CD14-positive monocyte (primary cell): ENCODE results near the gene CFLAR. TPM values are rescaled to one million over a fixed set of nuclear protein-coding genes. Genes with fewer than 3 reads are reported as not detected.

Source experiments
- DNase-seq, 3 donors: peaks; one replicate each; pipeline ENCODE4 v3.0.0-alpha.2; 2011 to 2022
- H2AFZ ChIP-seq: 2 replicates; pipeline ENCODE4 v1.6.0; 2012; ENCODE audit warnings: mild to moderate bottlenecking, low read depth, low read length, inconsistent platforms; ENCODE audit not compliant: insufficient read depth, poor library complexity, severe bottlenecking
- H3K27ac ChIP-seq, 2 donors: 1 replicate in 1 of 2; 2 replicates in 1 of 2; pipeline ENCODE4 v1.5.1; 2012 to 2013; ENCODE audit warnings: low read length in 2 of 2, control low read depth in 1 of 2, inconsistent platforms in 1 of 2, low read depth in 1 of 2, mild to moderate bottlenecking in 1 of 2
- H3K27me3 ChIP-seq, 2 donors: one replicate each; pipeline versions ENCODE4 v1.6.0 to v1.6.1; 2011 to 2013; ENCODE audit warnings: low read length in 2 of 2; ENCODE audit not compliant: control insufficient read depth in 2 of 2, insufficient read depth in 2 of 2
- H3K36me3 ChIP-seq, 2 donors: replicated peaks in 1 of 2; 1 replicate in 1 of 2; 2 replicates in 1 of 2; pipeline versions ENCODE4 v1.5.1 to v1.6.1; 2012 to 2013; ENCODE audit warnings: low read length in 2 of 2, control low read depth in 1 of 2, inconsistent platforms in 1 of 2, mild to moderate bottlenecking in 1 of 2; ENCODE audit not compliant: insufficient read depth in 2 of 2, control insufficient read depth in 1 of 2
- H3K4me1 ChIP-seq, 2 donors: 1 replicate in 1 of 2; 2 replicates in 1 of 2; pipeline versions ENCODE4 v1.5.1 to v1.6.1; 2012 to 2013; ENCODE audit warnings: low read length in 2 of 2, control low read depth in 1 of 2, inconsistent platforms in 1 of 2, mild to moderate bottlenecking in 1 of 2, moderate library complexity in 1 of 2; ENCODE audit not compliant: insufficient read depth in 2 of 2, control insufficient read depth in 1 of 2
- H3K4me2 ChIP-seq: replicated peaks from 2 replicates; pipeline ENCODE3; 2012; ENCODE audit warnings: low read length, moderate library complexity, mild to moderate bottlenecking; ENCODE audit not compliant: poor library complexity, severe bottlenecking; ENCODE audit errors: extremely low read depth
- H3K4me3 ChIP-seq, 3 experiments: fragments of 200-600 bp in 1 of 3; sonication (generic) in 1 of 3; replicated peaks in 1 of 3; 1 replicate in 2 of 3; 2 replicates in 1 of 3; pipeline ENCODE4 v1.5.1; 2011 to 2013; ENCODE audit warnings: low read length in 3 of 3, mild to moderate bottlenecking in 3 of 3, control low read depth in 2 of 3, low read depth in 2 of 3, inconsistent platforms in 1 of 3, moderate library complexity in 1 of 3
- H3K79me2 ChIP-seq: 2 replicates; pipeline ENCODE4 v1.6.0; 2012; ENCODE audit warnings: mild to moderate bottlenecking, control low read depth, inconsistent platforms, low read length, moderate library complexity; ENCODE audit not compliant: insufficient read depth
- H3K9ac ChIP-seq: 2 replicates; pipeline ENCODE4 v1.6.0; 2017; ENCODE audit warnings: low read length, mild to moderate bottlenecking; ENCODE audit not compliant: insufficient read depth, poor library complexity, severe bottlenecking
- H3K9me3 ChIP-seq, 2 donors: replicated peaks in 1 of 2; 1 replicate in 1 of 2; 2 replicates in 1 of 2; pipeline versions ENCODE4 v1.5.1 to v1.6.1; 2012 to 2013; ENCODE audit warnings: low read length in 2 of 2, control low read depth in 1 of 2; ENCODE audit not compliant: control insufficient read depth in 1 of 2, insufficient read depth in 1 of 2
- H4K20me1 ChIP-seq: 2 replicates; pipeline ENCODE4 v1.6.0; 2012; ENCODE audit warnings: mild to moderate bottlenecking, low read length, control low read depth, moderate library complexity; ENCODE audit not compliant: insufficient read depth
- H3K27ac Mint-ChIP-seq, 7 donors: one replicate each; pipeline ENCODE4 v1.8.0; 2020; ENCODE audit warnings: mild to moderate bottlenecking in 7 of 7, mixed read lengths in 7 of 7, moderate library complexity in 6 of 7, inconsistent platforms in 2 of 7
- H3K27me3 Mint-ChIP-seq, 3 donors: one replicate each; pipeline ENCODE4 v1.8.0; 2021 to 2022; ENCODE audit warnings: low read depth in 3 of 3, mild to moderate bottlenecking in 3 of 3, mixed read lengths in 3 of 3, moderate library complexity in 3 of 3, inconsistent platforms in 1 of 3
- H3K36me3 Mint-ChIP-seq, 2 donors: one replicate each; pipeline ENCODE4 v1.8.0; 2020; ENCODE audit warnings: mixed read lengths in 2 of 2, inconsistent platforms in 1 of 2, mild to moderate bottlenecking in 1 of 2
- H3K4me1 Mint-ChIP-seq: one replicate; pipeline ENCODE4 v1.8.0; 2020; ENCODE audit warnings: mild to moderate bottlenecking, mixed read lengths
- H3K4me3 Mint-ChIP-seq, 2 donors: one replicate each; pipeline ENCODE4 v1.8.0; 2020; ENCODE audit warnings: mild to moderate bottlenecking in 2 of 2, mixed read lengths in 2 of 2, moderate library complexity in 1 of 2
- H3K9me3 Mint-ChIP-seq, 7 donors: one replicate each; pipeline ENCODE4 v1.8.0; 2020 to 2022; ENCODE audit warnings: mixed read lengths in 7 of 7, mild to moderate bottlenecking in 6 of 7, moderate library complexity in 6 of 7, inconsistent platforms in 2 of 7
- CTCF ChIP-seq: fragments of 200-600 bp; IDR thresholded peaks from one replicate; pipeline ENCODE4 v1.8.0; 2022; ENCODE audit warnings: antibody characterized with exemption, mild to moderate bottlenecking
- whole genome bisulfite sequencing: methylation state at CpG from one replicate; pipeline ENCODE4 v1.1.5; 2013; ENCODE audit warnings: missing lambda C conversion rate; ENCODE audit not compliant: insufficient coverage; 5-methylcytosine and 5-hydroxymethylcytosine counted together
- intact Hi-C, 2 donors: fragments of 100-400 bp; cut with micrococcal nuclease; formaldehyde crosslinking; loops; one replicate each; pipeline versions ENCODE4 v1.15.0 to v1.15.1; 2023
- polyA plus RNA-seq, 3 donors: library from polyadenylated mRNA; depleted of rRNA in 1 of 3; unstranded in 2 of 3; stranded (reverse) in 1 of 3; fragments of 300-500 nt in 2 of 3; fragments of >200 nt in 1 of 3; fragmentation: Illumina TruSeq in 2 of 3; gene quantifications; 1 replicate in 2 of 3; 2 replicates in 1 of 3; pipeline ENCODE4 v1.2.3, GENCODE V29; 2012 to 2021

The CFLAR gene
- polyA plus RNA-seq, 3 donors = 79.4 to 149 (median 79.5) TPM

GRCh38 chr2:201174687-201175086, 58.7 kb downstream of the CFLAR start:
- H3K27ac Mint-ChIP-seq = peak overlapping the region in 1 of 7 donors; percentile 3
- Histone ChIP-seq H2AFZ (no peak overlapping the region), H3K4me2 (no peak overlapping the region), H3K4me1 (no peaks in the 10 kb centered on the region), H4K20me1 (peaks cover 12% of the 10 kb centered on the region), H3K36me3 (no peaks in the 10 kb centered on the region), H3K79me2 (no peaks in the 10 kb centered on the region), H3K9ac (no peak overlapping the region), H3K27ac (no peak overlapping the region), H3K4me3 (no peak overlapping the region), H3K27me3 (no peaks in the 10 kb centered on the region), H3K9me3 (peaks cover 0 to 19% of the 10 kb centered on the region in 2 donors)
- peaks cover 0 to 9% (median 5%) of the 10 kb centered on the region in 7 donors for H3K9me3 Mint-ChIP-seq
- TF ChIP-seq CTCF = no peak
- intact Hi-C loops = loop anchor here (5.0 to 10.0 kb wide), 3 partner anchors 102 to 272 kb away; partner anchors contain the start of genes HYCC2 (in 1 of the 2), NDUFB3 (in 1 of the 2) and ORC2 (in 1 of the 2)
- H3K4me1 Mint-ChIP-seq = peaks cover 18% of the 10 kb centered on the region
- peaks cover 0 to 5% (median 0%) of the 10 kb centered on the region in 3 donors for H3K27me3 Mint-ChIP-seq
- DNase-seq = no peak
- 78% methylated on average over 1 of the region's 1 CpG for WGBS
- no peak overlapping the region for H3K4me3 Mint-ChIP-seq
- no peaks in the 10 kb centered on the region for H3K36me3 Mint-ChIP-seq

GRCh38 chr2:201176081-201176481, 60.1 kb downstream of the CFLAR start:
- 90% methylated on average over 2 of the region's 6 CpGs for WGBS
- Histone ChIP-seq H3K4me2 (no peak overlapping the region), H3K9ac (no peak overlapping the region), H2AFZ (no peak overlapping the region), H4K20me1 (peaks cover 8% of the 10 kb centered on the region), H3K79me2 (no peaks in the 10 kb centered on the region), H3K27me3 (no peaks in the 10 kb centered on the region), H3K4me3 (no peak overlapping the region), H3K4me1 (peaks cover 6 to 8% of the 10 kb centered on the region in 2 donors), H3K27ac (no peak overlapping the region), H3K36me3 (no peaks in the 10 kb centered on the region), H3K9me3 (peaks cover 0 to 19% of the 10 kb centered on the region in 2 donors)
- no peak overlapping the region for H3K4me3 Mint-ChIP-seq
- no peak for DNase-seq
- no peak for TF ChIP-seq CTCF
- intact Hi-C loops = loop anchor here (5.0 to 10.0 kb wide), 3 partner anchors 104 to 274 kb away; partner anchors contain the start of genes HYCC2 (in 1 of the 2), NDUFB3 (in 1 of the 2) and ORC2 (in 1 of the 2)
- H3K27me3 Mint-ChIP-seq = peaks cover 0 to 5% (median 2%) of the 10 kb centered on the region in 3 donors
- peaks cover 0 to 9% (median 5%) of the 10 kb centered on the region in 7 donors for H3K9me3 Mint-ChIP-seq
- H3K27ac Mint-ChIP-seq = peak overlapping the region in 1 of 7 donors; percentile 40
- H3K36me3 Mint-ChIP-seq = no peaks in the 10 kb centered on the region
- H3K4me1 Mint-ChIP-seq = peaks cover 26% of the 10 kb centered on the region
